Endothelial cell of umbilical vein (primary cell): ENCODE measurements around the gene ZNF777. TPM values are rescaled to one million over a fixed set of nuclear protein-coding genes. Genes with fewer than 3 reads are reported as not detected.
"Not testable (repeated sequence)": the region's sequence is repeated elsewhere in the genome, so short reads cannot be mapped to it uniquely, and the experiment has no call there.

ENCODE experiments used
- BruUV-seq: library from RNA; stranded (reverse); fragments of 400-500 nt; replicated peaks from 2 replicates; lab custom pipeline; 2021; lab: Mats Ljungman, UMichigan
- CTCF ChIA-PET: fragments of 300-600, 350-600 bp; sonication (Branson Sonifier 250); formaldehyde crosslinking; loops from one replicate; lab custom pipeline; 2021; ENCODE audit warnings: antibody characterized with exemption, inconsistent platforms; lab: Charles Lee
- POLR2A ChIA-PET: fragments of 300-600, 350-600 bp; sonication (Branson Sonifier 250); formaldehyde crosslinking; loops from one replicate; lab custom pipeline; 2021; ENCODE audit warnings: antibody characterized with exemption, inconsistent platforms; lab: Charles Lee
- DNase-seq: peaks from one replicate; pipeline ENCODE4 v3.0.0-alpha.2; 2011; ENCODE audit warnings: low read depth, low spot score
- FAIRE-seq: peaks from 2 replicates; lab custom pipeline; 2011; peaks lifted over from hg19 to GRCh38; lab: Jason Lieb, UNC
- H2AFZ ChIP-seq: 2 replicates; pipeline ENCODE4 v1.6.0; 2012; ENCODE audit warnings: low read depth, low read length, control low read depth, inconsistent platforms
- H3K27ac ChIP-seq: 2 replicates; pipeline ENCODE4 v1.5.1; 2011; ENCODE audit warnings: low read depth, mild to moderate bottlenecking, control low read depth, low read length, moderate library complexity; ENCODE audit not compliant: insufficient read depth
- H3K27me3 ChIP-seq, 2 experiments: 2 replicates each; pipeline versions ENCODE4 v1.6.0 to v1.6.1; 2011; ENCODE audit warnings: low read length in 2 of 2, mixed read lengths in 1 of 2; ENCODE audit not compliant: control insufficient read depth in 2 of 2, insufficient read depth in 2 of 2
- H3K36me3 ChIP-seq, 2 experiments: 2 replicates in 1 of 2; 3 replicates in 1 of 2; pipeline ENCODE4 v1.5.1; 2011; ENCODE audit warnings: low read length in 2 of 2, mild to moderate bottlenecking in 1 of 2, moderate library complexity in 1 of 2; ENCODE audit not compliant: control insufficient read depth in 2 of 2, insufficient read depth in 2 of 2; ENCODE audit errors: extremely low read depth in 1 of 2
- H3K4me1 ChIP-seq: 3 replicates; pipeline ENCODE4 v1.5.1; 2011; ENCODE audit warnings: mild to moderate bottlenecking, low read length; ENCODE audit not compliant: control insufficient read depth, insufficient read depth; ENCODE audit errors: extremely low read depth
- H3K4me2 ChIP-seq: 2 replicates; pipeline ENCODE4 v1.6.1; 2011; ENCODE audit warnings: low read length, control low read depth, mixed read lengths; ENCODE audit not compliant: insufficient read depth
- H3K4me3 ChIP-seq, 3 experiments: fragments of 200-600 bp in 1 of 3; sonication (generic), shearing (Covaris generic) in 1 of 3; replicated peaks in 1 of 3; 2 replicates each; pipeline ENCODE4 v1.5.1; 2011 to 2016; ENCODE audit warnings: control low read depth in 3 of 3, low read length in 3 of 3, mild to moderate bottlenecking in 2 of 3, inconsistent platforms in 1 of 3, low read depth in 1 of 3, moderate library complexity in 1 of 3; ENCODE audit not compliant: insufficient read depth in 1 of 3
- H3K79me2 ChIP-seq: 2 replicates; pipeline ENCODE4 v1.6.0; 2012; ENCODE audit warnings: low read length, inconsistent platforms; ENCODE audit not compliant: control insufficient read depth, insufficient read depth
- H3K9ac ChIP-seq: replicated peaks from 2 replicates; pipeline ENCODE3; 2011; ENCODE audit warnings: low read length, control low read depth; ENCODE audit not compliant: insufficient read depth; ENCODE audit errors: extremely low read depth
- H3K9me1 ChIP-seq: replicated peaks from 3 replicates; pipeline ENCODE4 v1.6.0; 2011; ENCODE audit warnings: mild to moderate bottlenecking, low read length; ENCODE audit not compliant: control insufficient read depth, insufficient read depth; ENCODE audit errors: extremely low read depth
- H3K9me3 ChIP-seq: replicated peaks from 2 replicates; pipeline ENCODE4 v1.5.1; 2012; ENCODE audit warnings: low read length, inconsistent platforms; ENCODE audit not compliant: control insufficient read depth, insufficient read depth
- H4K20me1 ChIP-seq: replicated peaks from 2 replicates; pipeline ENCODE3; 2011; ENCODE audit warnings: mild to moderate bottlenecking, low read length; ENCODE audit not compliant: control insufficient read depth, insufficient read depth; ENCODE audit errors: extremely low read depth
- CTCF ChIP-seq, 2 donors: IDR thresholded peaks; 1 replicate in 1 of 2; 2 replicates in 1 of 2; pipeline ENCODE4 v1.5.1; 2011; ENCODE audit warnings: low read length in 2 of 2, mild to moderate bottlenecking in 2 of 2, moderate library complexity in 2 of 2, control low read depth in 1 of 2, inconsistent platforms in 1 of 2, low read depth in 1 of 2; ENCODE audit not compliant: insufficient read depth in 1 of 2; ENCODE audit errors: extremely low read depth in 1 of 2
- EZH2 ChIP-seq: IDR thresholded peaks from 2 replicates; pipeline ENCODE4 v1.6.1; 2012; ENCODE audit warnings: borderline replicate concordance, low read depth, mild to moderate bottlenecking, moderate library complexity, low read length, inconsistent platforms; ENCODE audit not compliant: severe bottlenecking
- FOS ChIP-seq: IDR thresholded peaks from 2 replicates; pipeline ENCODE4 v1.6.1; 2011; ENCODE audit warnings: mild to moderate bottlenecking, low read length, moderate library complexity, borderline replicate concordance; ENCODE audit not compliant: insufficient read depth
- GATA2 ChIP-seq: IDR thresholded peaks from 2 replicates; pipeline ENCODE4 v1.7.0; 2011; ENCODE audit warnings: low read depth, mild to moderate bottlenecking, moderate library complexity, mixed read lengths, low read length; ENCODE audit not compliant: insufficient read length, insufficient read depth
- JUN ChIP-seq: IDR thresholded peaks from 2 replicates; pipeline ENCODE4 v1.6.1; 2011; ENCODE audit warnings: borderline replicate concordance, low read depth; ENCODE audit not compliant: insufficient read length, insufficient read depth
- MYC ChIP-seq: IDR thresholded peaks from one replicate; pipeline ENCODE4 v1.6.1; 2011; ENCODE audit warnings: mild to moderate bottlenecking, low read depth, low read length
- POLR2A ChIP-seq: IDR thresholded peaks from 2 replicates; pipeline ENCODE4 v1.6.1; 2012; ENCODE audit warnings: low read depth, mild to moderate bottlenecking, control low read depth, low read length
- POLR2AphosphoS5 ChIP-seq: IDR thresholded peaks from 2 replicates; pipeline ENCODE4 v1.6.1; 2012; ENCODE audit warnings: low read depth, mild to moderate bottlenecking, control low read depth, low read length, moderate library complexity; ENCODE audit not compliant: insufficient read depth
- dilution Hi-C: fragments of 300-500 bp; cut with MboI; formaldehyde crosslinking; loops from one replicate; pipeline ENCODE4 v1.15.0; 2019; ENCODE audit warnings: low sequenced_read_pairs; ENCODE audit not compliant: extremely low pct_ligation_motif_present
- intact Hi-C: fragments of 100-400 bp; cut with micrococcal nuclease; formaldehyde crosslinking; loops from one replicate; pipeline ENCODE4 v1.10.0; 2022
- polyA plus RNA-seq, 4 experiments: library from polyadenylated mRNA; depleted of rRNA in 3 of 4; stranded (reverse) in 3 of 4; unstranded in 1 of 4; fragments of >200 nt; gene quantifications; 2 replicates each; pipeline versions ENCODE4 v1.2.1 to v1.2.3, GENCODE V29; 2011 to 2012; ENCODE audit warnings: missing spikeins in 1 of 4
- total RNA-seq: library from RNA; stranded (reverse); gene quantifications from 2 replicates; pipeline ENCODE4 v1.2.3, GENCODE V29; 2021
- TF ChIP-seq, protein P1 (sequence below): IDR thresholded peaks from 2 replicates; pipeline ENCODE4 v1.6.1; 2011; ENCODE audit not compliant: insufficient read depth, insufficient read length

Gene ZNF777
- total and polyA plus RNA-seq, 2 donors (not counting 3 experiments of a cell fraction or from before 2014, with no cell fraction given), result 7.4 to 11.1 TPM

DNA sequence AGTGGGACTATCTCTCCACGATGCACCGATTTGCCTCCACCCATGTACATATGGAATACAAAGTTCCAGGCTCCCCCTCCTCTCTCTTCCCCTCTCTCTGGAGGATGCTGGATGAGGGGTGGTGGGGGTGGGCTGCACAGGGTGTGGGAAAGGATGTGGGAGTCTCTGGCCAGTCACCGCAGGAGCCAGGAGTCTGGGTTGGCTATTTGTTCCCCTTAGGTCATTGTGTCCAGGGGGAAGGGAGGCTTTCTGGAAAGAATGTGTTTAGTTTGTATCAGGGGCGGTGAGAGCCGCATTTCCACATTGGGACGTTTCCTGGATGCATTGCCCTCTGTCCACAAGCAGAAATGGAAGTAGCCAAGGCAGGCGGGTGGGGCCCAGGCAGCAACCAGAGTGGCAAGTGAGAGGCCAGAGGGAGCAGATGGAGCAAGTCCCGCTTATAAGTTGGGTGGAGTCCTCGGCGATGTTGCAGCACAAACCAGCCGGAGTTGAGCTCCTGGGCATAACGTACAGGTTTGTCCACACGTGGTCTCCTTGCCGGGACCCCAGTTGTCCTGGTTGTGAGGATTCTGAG, 63.3 kb downstream of the ZNF777 start:
- intact Hi-C loops, result no loop called here
- CTCF ChIA-PET, result no interaction called here

DNA sequence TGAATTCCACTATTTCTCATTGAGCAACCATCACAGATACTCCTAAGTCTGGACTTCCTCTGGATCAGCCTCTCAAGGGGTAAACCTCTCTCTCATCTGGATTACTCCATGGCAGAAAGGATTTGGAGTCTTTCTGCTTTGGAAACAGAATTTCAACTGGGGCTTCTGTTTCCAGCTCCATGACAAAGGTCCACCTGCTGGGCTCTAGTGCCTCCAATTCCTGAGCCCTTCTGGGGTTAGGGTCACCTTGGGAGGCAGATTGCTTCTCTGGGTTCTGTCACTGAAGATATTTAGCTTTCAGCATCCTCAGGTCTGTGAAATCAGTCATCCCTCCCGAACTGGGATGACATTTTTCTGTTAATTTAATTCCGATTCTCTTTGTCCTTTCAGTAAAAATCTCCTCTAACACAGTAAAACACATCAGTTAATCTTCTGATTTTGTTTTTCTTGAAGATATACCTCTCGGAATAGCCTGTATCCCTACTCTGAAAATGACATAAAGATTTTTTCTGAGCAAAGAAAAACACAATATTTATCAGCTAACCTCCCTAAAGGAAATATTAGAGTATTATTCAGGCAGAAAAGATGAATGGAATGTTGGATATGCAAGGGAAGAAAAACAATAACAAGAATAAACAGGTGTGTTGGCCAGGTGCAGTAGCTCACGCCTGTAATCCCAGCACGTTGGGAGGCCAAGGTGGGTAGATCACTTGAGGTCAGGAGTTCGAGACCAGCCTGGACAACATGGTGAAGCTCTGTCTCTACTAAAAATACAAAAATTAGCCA, 72.1 kb downstream of the ZNF777 start:
- H3K4me3 ChIP-seq, DNase-seq, H3K36me3 ChIP-seq, intact Hi-C loops, H4K20me1 ChIP-seq, H3K9me1 ChIP-seq, H3K79me2 ChIP-seq, H3K27me3 ChIP-seq, dilution Hi-C loops, CTCF ChIA-PET, POLR2A ChIA-PET, H3K9me3 ChIP-seq, H3K27ac ChIP-seq, H3K9ac ChIP-seq, FAIRE-seq, H2AFZ ChIP-seq, H3K4me1 ChIP-seq, BruUV-seq, H3K4me2 ChIP-seq: not testable (repeated sequence)

More for the DNA sequence above, 63.3 kb downstream of the ZNF777 start:
- Histone ChIP-seq H3K9me3 (no peaks in the 10 kb centered on the region), H3K9me1 (no peaks in the 10 kb centered on the region), H4K20me1 (no peaks in the 10 kb centered on the region), H3K4me1 (no peaks in the 10 kb centered on the region), H3K27me3 (peaks cover 0 to 3% of the 10 kb centered on the region in 2 experiments), H3K9ac (no peak overlapping the region), H3K4me3 (no peak overlapping the region), H3K27ac (no peak overlapping the region), H3K36me3 (no peaks in the 10 kb centered on the region), H3K79me2 (no peaks in the 10 kb centered on the region), H2AFZ (no peak overlapping the region), H3K4me2 (no peak overlapping the region)
- FAIRE-seq (no peak), DNase-seq (no peak)
- POLR2A ChIA-PET, result no interaction called here
- TF ChIP-seq POLR2AphosphoS5, result no peak
- TF ChIP-seq CTCF (IDR thresholded peaks at IDR 0.05; ENCODE audit: extremely low read depth in 1 of 2, insufficient read depth in 1 of 2, low read depth in 1 of 2, low read length in 2 of 2), result no peak
- no peak for TF ChIP-seq EZH2
- TF ChIP-seq FOS, result no peak
- no peak for TF ChIP-seq JUN
- no peak for TF ChIP-seq GATA2
- TF ChIP-seq, protein P1, sequence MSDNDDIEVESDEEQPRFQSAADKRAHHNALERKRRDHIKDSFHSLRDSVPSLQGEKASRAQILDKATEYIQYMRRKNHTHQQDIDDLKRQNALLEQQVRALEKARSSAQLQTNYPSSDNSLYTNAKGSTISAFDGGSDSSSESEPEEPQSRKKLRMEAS, result no peak
- TF ChIP-seq POLR2A, result no peak
- no peak for TF ChIP-seq MYC
- dilution Hi-C loops, result no loop called here
- BruUV-seq, result no TSS peak
